GM12892 (cell line): ENCODE results near the gene LSMEM2.

Experiments used
- POLR2A ChIP-seq: IDR thresholded peaks from 2 replicates; pipeline ENCODE4 v1.6.1; 2011; ENCODE audit warnings: low read depth, low read length, control low read depth
- POLR2AphosphoS5 ChIP-seq: IDR thresholded peaks from 2 replicates; pipeline ENCODE4 v1.6.1; 2011; ENCODE audit warnings: low read depth, low read length, control low read depth

DNA sequence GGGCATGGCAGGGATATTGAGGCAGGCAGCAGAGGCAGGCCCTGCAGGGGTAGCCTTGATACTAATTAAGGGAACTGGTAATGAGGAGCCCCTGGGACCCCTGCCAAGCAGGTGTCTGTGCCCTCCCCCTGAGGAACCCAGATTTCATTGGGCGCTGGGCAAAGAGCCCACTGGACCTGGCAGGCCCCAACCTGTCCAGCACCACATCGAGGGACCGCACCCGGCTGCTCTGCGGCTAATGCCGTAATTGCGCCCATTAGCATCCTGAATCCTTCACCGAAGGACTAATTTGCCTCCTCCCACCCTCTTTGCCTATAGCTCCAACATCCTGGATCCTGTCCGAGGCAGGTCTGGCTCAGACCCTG is 23.7 kb upstream of the LSMEM2 start:
- TF ChIP-seq POLR2AphosphoS5 (no peak), POLR2A (no peak)
